A549 (cell line): ENCODE measurements around the gene NCOA3. TPM values are rescaled to one million over a fixed set of nuclear protein-coding genes. Genes with fewer than 3 reads are reported as not detected.

Experiments used
- ATAC-seq, 2 experiments: fragments of 200-7000 bp in 1 of 2; fragments of >200 bp in 1 of 2; cut with Nextera tagmentation in 1 of 2; cut with Tn5 transposase in 1 of 2; 3 replicates each; pipeline versions ENCODE4 v1.8.0 to v1.9.1; 2018 to 2020; ENCODE audit warnings: mild to moderate bottlenecking in 1 of 2, moderate library complexity in 1 of 2
- CTCF ChIA-PET: fragments of 300-600 bp; sonication (Branson Sonifier 250); formaldehyde crosslinking; extraction: SDS; loops from one replicate; lab custom pipeline; 2021; ENCODE audit warnings: antibody characterized with exemption, inconsistent platforms; lab: Yijun Ruan, JAX
- POLR2A ChIA-PET: fragments of 350-600 bp; formaldehyde crosslinking; extraction: SDS; loops from one replicate; lab custom pipeline; 2021; ENCODE audit warnings: antibody characterized with exemption, inconsistent platforms; lab: Yijun Ruan, JAX
- DNase-seq, 2 experiments: peaks; one replicate each; pipeline versions ENCODE4 v3.0.0 to v3.0.0-alpha.2; 2011 to 2016; ENCODE audit warnings: low read depth in 1 of 2, low spot score in 1 of 2
- FAIRE-seq: peaks from 2 replicates; lab custom pipeline; 2011; peaks lifted over from hg19 to GRCh38; lab: Jason Lieb, UNC
- H3K27ac ChIP-seq, 2 experiments: fragments of >200 bp; sonication (Bioruptor Twin); formaldehyde crosslinking; 3 replicates each; pipeline ENCODE4 v1.5.1; 2016 to 2017
- H3K4me1 ChIP-seq: fragments of >200 bp; sonication (Bioruptor Twin); formaldehyde crosslinking; 3 replicates; pipeline ENCODE4 v1.6.1; 2016
- H3K4me2 ChIP-seq: fragments of >200 bp; sonication (Bioruptor Twin); formaldehyde crosslinking; 3 replicates; pipeline ENCODE4 v1.6.1; 2016
- H3K4me3 ChIP-seq: fragments of >200 bp; sonication (Bioruptor Twin); formaldehyde crosslinking; 3 replicates; pipeline ENCODE4 v1.5.1; 2016
- H3K9me3 ChIP-seq: fragments of >200 bp; sonication (Bioruptor Twin); formaldehyde crosslinking; 3 replicates; pipeline ENCODE4 v1.6.1; 2016
- ATOH8 ChIP-seq: fragments of 250-450 bp; sonication (Bioruptor Pico); IDR thresholded peaks from 2 replicates; pipeline ENCODE4 v1.5.0; 2020; ENCODE audit warnings: low read depth, mild to moderate bottlenecking, moderate library complexity
- BHLHE40 ChIP-seq: IDR thresholded peaks from 2 replicates; pipeline ENCODE4 v1.6.1; 2012; ENCODE audit warnings: low read depth, low read length, inconsistent platforms
- CBX8 ChIP-seq: fragments of 200-600 bp; sonication (generic); IDR thresholded peaks from 2 replicates; pipeline ENCODE4 v1.6.1; 2016
- EHMT2 ChIP-seq: fragments of 200-600 bp; sonication (generic); IDR thresholded peaks from 2 replicates; pipeline ENCODE4 v1.6.1; 2016; ENCODE audit warnings: antibody characterized with exemption, low read depth, mild to moderate bottlenecking, moderate library complexity
- ELK1 ChIP-seq: fragments of 150-350 bp; IDR thresholded peaks from 2 replicates; pipeline ENCODE4 v1.6.1; 2014; ENCODE audit warnings: low read depth, mild to moderate bottlenecking, low read length
- ESRRA ChIP-seq: fragments of 150-350 bp; IDR thresholded peaks from 2 replicates; pipeline ENCODE4 v1.6.1; 2014; ENCODE audit warnings: mild to moderate bottlenecking, low read length, borderline replicate concordance
- GATA3 ChIP-seq: IDR thresholded peaks from 2 replicates; pipeline ENCODE4 v1.6.1; 2012; ENCODE audit warnings: borderline replicate concordance
- HDAC2 ChIP-seq: fragments of 200-600 bp; sonication (generic); IDR thresholded peaks from 2 replicates; pipeline ENCODE4 v1.6.1; 2016
- HES2 ChIP-seq: fragments of >200 bp; sonication (Bioruptor Twin); formaldehyde crosslinking; IDR thresholded peaks from 2 replicates; pipeline ENCODE4 v1.6.1; 2016
- HMGXB4 ChIP-seq: fragments of 250-450 bp; sonication (Bioruptor Pico); IDR thresholded peaks from 2 replicates; pipeline ENCODE4 v1.5.0; 2021; ENCODE audit warnings: mild to moderate bottlenecking, moderate library complexity, borderline replicate concordance
- HOXA7 ChIP-seq: fragments of 250-450 bp; sonication (Bioruptor Pico); IDR thresholded peaks from 2 replicates; pipeline ENCODE4 v1.5.0; 2020; ENCODE audit warnings: mild to moderate bottlenecking, moderate library complexity
- JUN ChIP-seq, 2 experiments: fragments of >200 bp; sonication (Bioruptor Twin); formaldehyde crosslinking; IDR thresholded peaks; 2 replicates in 1 of 2; 3 replicates in 1 of 2; pipeline ENCODE4 v1.6.1; 2016 to 2017
- MAFK ChIP-seq: fragments of 450-650 bp; IDR thresholded peaks from 2 replicates; pipeline ENCODE4 v1.6.1; 2014; ENCODE audit not compliant: partially characterized antibody
- MYC ChIP-seq: IDR thresholded peaks from 2 replicates; pipeline ENCODE4 v1.6.1; 2012; ENCODE audit warnings: mild to moderate bottlenecking, inconsistent platforms, low read length, improper control_type of control experiment, borderline replicate concordance
- POLR2AphosphoS2 ChIP-seq: conservative IDR thresholded peaks from 2 replicates; pipeline ENCODE4 v1.6.1; 2012; ENCODE audit warnings: low read length, improper control_type of control experiment, inconsistent platforms
- RARB ChIP-seq: fragments of 250-450 bp; sonication (Bioruptor Pico); IDR thresholded peaks from 2 replicates; pipeline ENCODE4 v1.8.0; 2021; ENCODE audit warnings: mild to moderate bottlenecking, moderate library complexity
- REST ChIP-seq: fragments of 200-600 bp; sonication (generic); IDR thresholded peaks from 2 replicates; pipeline ENCODE4 v1.6.1; 2016; ENCODE audit warnings: antibody characterized with exemption, mild to moderate bottlenecking, moderate library complexity
- RNF2 ChIP-seq: fragments of 200-600 bp; sonication (generic); IDR thresholded peaks from 2 replicates; pipeline ENCODE4 v1.6.1; 2016; ENCODE audit warnings: low read depth, mild to moderate bottlenecking, antibody characterized with exemption, moderate library complexity, borderline replicate concordance
- ZSCAN20 ChIP-seq: fragments of 250-450 bp; sonication (Bioruptor Pico); IDR thresholded peaks from 2 replicates; pipeline ENCODE4 v1.8.0; 2022; ENCODE audit warnings: mild to moderate bottlenecking, moderate library complexity
- WGBS: methylation state at CpG from one replicate; pipeline ENCODE4 v1.1.6; 2017; ENCODE audit errors: missing lambda C conversion rate; 5-methylcytosine and 5-hydroxymethylcytosine counted together
- polyA plus RNA-seq, 4 experiments: library from polyadenylated mRNA; depleted of rRNA in 3 of 4; stranded (reverse); fragments of >200 nt; fragmentation: RNase III in 1 of 4; extraction: RNeasy Plus Mini Kit Qiagen cat#74134 plus additional on column Dnase treatment in 1 of 4; gene quantifications; 2 replicates in 3 of 4; 3 replicates in 1 of 4; pipeline ENCODE4 v1.2.3, GENCODE V29; 2011 to 2017

NCOA3 gene
- polyA plus RNA-seq, 2 of the 4 experiments (the other 2 are of a cell fraction): 42.9 to 136 TPM

GRCh38 chr20:47482705-47483104, 19.0 kb upstream of the NCOA3 start:
- Histone ChIP-seq H3K4me2 (no peak overlapping the region), H3K4me1 (peaks cover 9% of the 10 kb centered on the region), H3K4me3 (no peak overlapping the region), H3K9me3 (no peaks in the 10 kb centered on the region), H3K27ac (no peak overlapping the region)
- TF ChIP-seq REST: no peak
- TF ChIP-seq MAFK: no peak
- TF ChIP-seq RNF2: no peak
- no peak for TF ChIP-seq CBX8
- TF ChIP-seq GATA3: no peak
- no peak for TF ChIP-seq ELK1
- no peak for TF ChIP-seq POLR2AphosphoS2
- no peak for TF ChIP-seq ATOH8 (CRISPR knock-in tag)
- no peak for TF ChIP-seq BHLHE40
- TF ChIP-seq JUN (IDR thresholded peaks at IDR 0.05): no peak
- TF ChIP-seq HDAC2: no peak
- no peak for TF ChIP-seq EHMT2
- TF ChIP-seq ESRRA: no peak
- no peak for TF ChIP-seq HOXA7 (CRISPR knock-in tag)
- no peak for TF ChIP-seq ZSCAN20 (CRISPR knock-in tag)
- no peak for TF ChIP-seq HMGXB4 (CRISPR knock-in tag)
- TF ChIP-seq RARB: no peak
- no peak for TF ChIP-seq HES2
- FAIRE-seq (no peak), ATAC-seq (no peak), DNase-seq (no peak)
- ChIA-PET POLR2A (no interaction called here), CTCF (no interaction called here)
- 85% methylated on average over 2 of the region's 2 CpGs for WGBS

- ATAC-seq (no peak), FAIRE-seq (no peak), DNase-seq (no peak)
- H3K27ac ChIP-seq: no peak overlapping the region
- H3K4me2 ChIP-seq: no peak overlapping the region
- WGBS: 60% methylated on average over 5 of the region's 5 CpGs
- TF ChIP-seq GATA3 (no peak), REST (no peak), EHMT2 (no peak), ELK1 (no peak), MYC (no peak)
- POLR2A ChIA-PET: no interaction called here
- peaks cover 9% of the 10 kb centered on the region for H3K4me1 ChIP-seq
- H3K4me3 ChIP-seq: no peak overlapping the region
- CTCF ChIA-PET: interaction anchor here (1.0 to 1.8 kb wide), 2 partner anchors 18 to 77 kb away, joined by 3 to 5 read pairs; partner anchors contain the start of gene NCOA3
- no peaks in the 10 kb centered on the region for H3K9me3 ChIP-seq
Observed at GRCh38 chr20:47484303-47484702, 17.4 kb upstream of the NCOA3 start.
